OCI-LY1 (cell line): Measurements from ENCODE around the gene POLD2.

ENCODE experiments used
- EZH2 ChIP-seq: fragments of 200-600 bp; sonication (generic), shearing (Covaris generic); IDR thresholded peaks from 2 replicates; pipeline ENCODE4 v1.8.0; 2017; ENCODE audit warnings: borderline replicate concordance, mixed run types, mild to moderate bottlenecking, antibody characterized with exemption, low read length, moderate library complexity, mixed read lengths
- TF ChIP-seq, protein P1 (sequence below): fragments of 200-600 bp; sonication (generic), shearing (Covaris generic); IDR thresholded peaks from 2 replicates; pipeline ENCODE4 v1.5.1; 2017; ENCODE audit warnings: mild to moderate bottlenecking, antibody characterized with exemption, low read length, moderate library complexity, mixed read lengths

DNA sequence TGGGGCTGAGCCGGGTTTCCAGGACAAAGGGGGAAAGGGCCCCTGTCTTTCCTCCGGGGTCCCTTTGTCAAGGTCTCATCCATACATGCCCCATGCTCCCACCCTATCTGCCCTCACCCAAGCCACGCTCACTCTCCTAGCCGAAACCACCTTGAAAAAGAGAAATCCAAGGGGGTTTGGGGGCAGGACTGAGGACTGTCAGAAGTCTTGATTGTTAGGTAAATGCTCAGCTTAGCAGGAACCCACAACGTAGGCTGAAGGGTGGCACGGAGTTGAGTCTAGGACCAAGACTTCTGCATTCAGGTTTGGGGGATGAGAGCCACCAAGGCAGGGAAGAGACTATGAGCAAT lies 57.3 kb downstream of the POLD2 start:
- TF ChIP-seq, protein P1, sequence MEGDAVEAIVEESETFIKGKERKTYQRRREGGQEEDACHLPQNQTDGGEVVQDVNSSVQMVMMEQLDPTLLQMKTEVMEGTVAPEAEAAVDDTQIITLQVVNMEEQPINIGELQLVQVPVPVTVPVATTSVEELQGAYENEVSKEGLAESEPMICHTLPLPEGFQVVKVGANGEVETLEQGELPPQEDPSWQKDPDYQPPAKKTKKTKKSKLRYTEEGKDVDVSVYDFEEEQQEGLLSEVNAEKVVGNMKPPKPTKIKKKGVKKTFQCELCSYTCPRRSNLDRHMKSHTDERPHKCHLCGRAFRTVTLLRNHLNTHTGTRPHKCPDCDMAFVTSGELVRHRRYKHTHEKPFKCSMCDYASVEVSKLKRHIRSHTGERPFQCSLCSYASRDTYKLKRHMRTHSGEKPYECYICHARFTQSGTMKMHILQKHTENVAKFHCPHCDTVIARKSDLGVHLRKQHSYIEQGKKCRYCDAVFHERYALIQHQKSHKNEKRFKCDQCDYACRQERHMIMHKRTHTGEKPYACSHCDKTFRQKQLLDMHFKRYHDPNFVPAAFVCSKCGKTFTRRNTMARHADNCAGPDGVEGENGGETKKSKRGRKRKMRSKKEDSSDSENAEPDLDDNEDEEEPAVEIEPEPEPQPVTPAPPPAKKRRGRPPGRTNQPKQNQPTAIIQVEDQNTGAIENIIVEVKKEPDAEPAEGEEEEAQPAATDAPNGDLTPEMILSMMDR: no peak
- no peak for TF ChIP-seq EZH2
